ENCODE data around the gene CPVL. TPM values are rescaled to one million over a fixed set of nuclear protein-coding genes. Genes with fewer than 3 reads are reported as not detected.

Gene CPVL
- total RNA-seq, 1 donor from 2014 or later: 49.4 TPM

GRCh38 chr7:28955356-28955717 is 191.0 kb downstream of the CPVL start:
- TF ChIP-seq, protein P1, sequence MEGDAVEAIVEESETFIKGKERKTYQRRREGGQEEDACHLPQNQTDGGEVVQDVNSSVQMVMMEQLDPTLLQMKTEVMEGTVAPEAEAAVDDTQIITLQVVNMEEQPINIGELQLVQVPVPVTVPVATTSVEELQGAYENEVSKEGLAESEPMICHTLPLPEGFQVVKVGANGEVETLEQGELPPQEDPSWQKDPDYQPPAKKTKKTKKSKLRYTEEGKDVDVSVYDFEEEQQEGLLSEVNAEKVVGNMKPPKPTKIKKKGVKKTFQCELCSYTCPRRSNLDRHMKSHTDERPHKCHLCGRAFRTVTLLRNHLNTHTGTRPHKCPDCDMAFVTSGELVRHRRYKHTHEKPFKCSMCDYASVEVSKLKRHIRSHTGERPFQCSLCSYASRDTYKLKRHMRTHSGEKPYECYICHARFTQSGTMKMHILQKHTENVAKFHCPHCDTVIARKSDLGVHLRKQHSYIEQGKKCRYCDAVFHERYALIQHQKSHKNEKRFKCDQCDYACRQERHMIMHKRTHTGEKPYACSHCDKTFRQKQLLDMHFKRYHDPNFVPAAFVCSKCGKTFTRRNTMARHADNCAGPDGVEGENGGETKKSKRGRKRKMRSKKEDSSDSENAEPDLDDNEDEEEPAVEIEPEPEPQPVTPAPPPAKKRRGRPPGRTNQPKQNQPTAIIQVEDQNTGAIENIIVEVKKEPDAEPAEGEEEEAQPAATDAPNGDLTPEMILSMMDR (IDR thresholded peaks at IDR 0.05): no peak
- no peaks in the 10 kb centered on the region for H3K36me3 ChIP-seq
- H3K27ac ChIP-seq: peak overlapping the region; percentile 74
- peaks cover 38% of the 10 kb centered on the region for H3K27me3 ChIP-seq (ENCODE audit: low read depth)
- H3K9me3 ChIP-seq: no peaks in the 10 kb centered on the region
- peak overlapping the region; percentile 57 for H3K4me3 ChIP-seq
- peaks cover 54% of the 10 kb centered on the region for H3K4me1 ChIP-seq
- DNase-seq: no peak
- intact Hi-C loops (cut with DNase I): no loop called here
- no peak for ATAC-seq

DNA sequence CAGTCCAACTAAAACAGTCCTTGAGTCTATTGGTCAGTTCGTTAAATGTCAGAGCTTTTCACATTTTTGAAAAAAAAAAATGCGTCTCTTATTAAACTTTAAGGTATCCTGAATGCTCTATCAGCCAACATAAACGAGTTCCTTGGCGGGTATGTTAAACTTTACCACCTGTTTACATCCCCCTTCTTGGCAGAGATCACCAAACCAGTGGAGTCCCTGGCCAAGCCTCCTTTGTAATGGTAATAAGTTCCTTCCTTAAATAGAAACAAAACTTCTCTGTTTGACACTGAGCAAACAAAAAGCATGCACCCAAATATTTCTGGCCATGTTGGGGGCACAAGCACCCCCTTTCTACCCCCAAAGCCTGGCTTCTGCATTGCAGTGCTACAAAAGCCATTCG is 191.4 kb downstream of the CPVL start:
- ATAC-seq (no peak), DNase-seq (no peak)
- peaks cover 38% of the 10 kb centered on the region for H3K27me3 ChIP-seq (ENCODE audit: low read depth)
- no peaks in the 10 kb centered on the region for H3K9me3 ChIP-seq
- H3K27ac ChIP-seq: peak overlapping the region; percentile 74
- TF ChIP-seq, protein P1 (IDR thresholded peaks at IDR 0.05): no peak
- H3K36me3 ChIP-seq: no peaks in the 10 kb centered on the region
- intact Hi-C loops (cut with DNase I): no loop called here
- peaks cover 54% of the 10 kb centered on the region for H3K4me1 ChIP-seq
- H3K4me3 ChIP-seq: peak overlapping the region; percentile 57

GRCh38 chr7:28954471-28954870 is 191.9 kb downstream of the CPVL start:
- no peaks in the 10 kb centered on the region for H3K9me3 ChIP-seq
- H3K4me3 ChIP-seq: no peak overlapping the region
- peaks cover 38% of the 10 kb centered on the region for H3K27me3 ChIP-seq (ENCODE audit: low read depth)
- no peak overlapping the region for H3K27ac ChIP-seq
- intact Hi-C loops (cut with DNase I): no loop called here
- DNase-seq: no peak
- peaks cover 54% of the 10 kb centered on the region for H3K4me1 ChIP-seq
- TF ChIP-seq, protein P1 (IDR thresholded peaks at IDR 0.05): no peak
- ATAC-seq: no peak
- H3K36me3 ChIP-seq: no peaks in the 10 kb centered on the region

GRCh38 chr7:28953633-28954032 is 192.7 kb downstream of the CPVL start:
- ATAC-seq (no peak), DNase-seq (no peak)
- peaks cover 35% of the 10 kb centered on the region for H3K27me3 ChIP-seq (ENCODE audit: low read depth)
- no peaks in the 10 kb centered on the region for H3K36me3 ChIP-seq
- no peak overlapping the region for H3K4me3 ChIP-seq
- peaks cover 47% of the 10 kb centered on the region for H3K4me1 ChIP-seq
- TF ChIP-seq, protein P1 (IDR thresholded peaks at IDR 0.05): no peak
- no peaks in the 10 kb centered on the region for H3K9me3 ChIP-seq
- intact Hi-C loops (cut with DNase I): no loop called here
- H3K27ac ChIP-seq: no peak overlapping the region

Other genes starting within 250 kb of the CPVL start
- gene TRIL, start 188.2 kb downstream of the CPVL start, total RNA-seq: 6.4 TPM
- 14.2 TPM for gene CHN2, start 48.2 kb upstream of the CPVL start, total RNA-seq